Esophagus muscularis mucosa (tissue), 3 donors: Measurements from ENCODE around the gene TTC9C.

Source experiments
- CTCF ChIP-seq, 3 experiments: fragments of 200-600 bp in 2 of 3; fragments of 450-650 bp in 1 of 3; sonication (generic) in 2 of 3; IDR thresholded peaks; one replicate each; pipeline ENCODE4 v1.5.1; 2017 to 2019; ENCODE audit warnings: antibody characterized with exemption in 3 of 3, mild to moderate bottlenecking in 2 of 3, moderate library complexity in 1 of 3
- POLR2A ChIP-seq: fragments of 450-650 bp; IDR thresholded peaks from one replicate; pipeline ENCODE4 v1.6.1; 2017; ENCODE audit warnings: antibody characterized with exemption, moderate library complexity, mild to moderate bottlenecking, low read depth

- TF ChIP-seq CTCF (IDR thresholded peaks at IDR 0.05), result no peak
- no peak for TF ChIP-seq POLR2A
These were observed 1.4 kb upstream of the TTC9C start for GRCh38 chr11:62726915-62727164.
